GM21367 (cell line): ENCODE measurements around the gene ITIH6.
A peak's percentile ranks its signal among the peaks of the same experiment; 100 is the strongest.
"Not testable (repeated sequence)": the region's sequence is repeated elsewhere in the genome, so short reads cannot be mapped to it uniquely, and the experiment has no call there.

Experiments used
- ATAC-seq: cut with Tn5 transposase; IDR thresholded peaks from one replicate; pipeline ENCODE4 v1.9.1; 2021; ENCODE audit not compliant: unreplicated experiment

The ITIH6 gene

GRCh38 chrX:54798137-54798536 lies at the start of gene ITIH6:
TSS of gene ITIH6 (minus strand) at chrX:54798255. CDS start at chrX:54798210, 45 bp downstream.
- ATAC-seq, result no peak

- ATAC-seq, result not testable (repeated sequence)
Observed at GRCh38 chrX:54847700-54848099, 49.6 kb upstream of the ITIH6 start.

GRCh38 chrX:54843050-54843449 lies 45.0 kb upstream of the ITIH6 start:
- ATAC-seq, result no peak

- no peak for ATAC-seq
Observed at GRCh38 chrX:54842607-54843006, 44.6 kb upstream of the ITIH6 start.

- ATAC-seq, result not testable (repeated sequence)
Observed at GRCh38 chrX:54841184-54841874, 43.3 kb upstream of the ITIH6 start.

GRCh38 chrX:54838583-54838982 lies 40.5 kb upstream of the ITIH6 start:
- no peak for ATAC-seq

GRCh38 chrX:54826598-54826997 lies 28.5 kb upstream of the ITIH6 start:
- ATAC-seq, result no peak

- ATAC-seq, result no peak
Observed at GRCh38 chrX:54825716-54826438, 27.8 kb upstream of the ITIH6 start.

- no peak for ATAC-seq
Observed at GRCh38 chrX:54824722-54825121, 26.7 kb upstream of the ITIH6 start.

GRCh38 chrX:54824195-54824594 lies 26.1 kb upstream of the ITIH6 start:
- ATAC-seq, result no peak

GRCh38 chrX:54821310-54821709 lies 23.3 kb upstream of the ITIH6 start:
- ATAC-seq, result no peak

GRCh38 chrX:54820737-54821136 lies 22.7 kb upstream of the ITIH6 start:
- no peak for ATAC-seq

GRCh38 chrX:54819201-54819600 lies 21.1 kb upstream of the ITIH6 start:
- ATAC-seq, result no peak

- ATAC-seq, result no peak
Observed at GRCh38 chrX:54818221-54818620, 20.2 kb upstream of the ITIH6 start.

GRCh38 chrX:54817220-54817820 lies 19.3 kb upstream of the ITIH6 start:
- ATAC-seq, result no peak

GRCh38 chrX:54812306-54812705 lies 14.3 kb upstream of the ITIH6 start:
- no peak for ATAC-seq

GRCh38 chrX:54811301-54811885 lies 13.3 kb upstream of the ITIH6 start:
- no peak for ATAC-seq

GRCh38 chrX:54810532-54810931 lies 12.5 kb upstream of the ITIH6 start:
- ATAC-seq, result no peak

GRCh38 chrX:54808605-54809483 lies 10.8 kb upstream of the ITIH6 start:
- peak; percentile 86 for ATAC-seq

GRCh38 chrX:54808109-54808604 lies 10.1 kb upstream of the ITIH6 start:
- peak; percentile 31 for ATAC-seq
